ENCODE data around the gene ACOD1. TPM values are rescaled to one million over a fixed set of nuclear protein-coding genes. Genes with fewer than 3 reads are reported as not detected.

ACOD1 gene
- total RNA-seq, 4 donors from 2014 or later = not detected

DNA sequence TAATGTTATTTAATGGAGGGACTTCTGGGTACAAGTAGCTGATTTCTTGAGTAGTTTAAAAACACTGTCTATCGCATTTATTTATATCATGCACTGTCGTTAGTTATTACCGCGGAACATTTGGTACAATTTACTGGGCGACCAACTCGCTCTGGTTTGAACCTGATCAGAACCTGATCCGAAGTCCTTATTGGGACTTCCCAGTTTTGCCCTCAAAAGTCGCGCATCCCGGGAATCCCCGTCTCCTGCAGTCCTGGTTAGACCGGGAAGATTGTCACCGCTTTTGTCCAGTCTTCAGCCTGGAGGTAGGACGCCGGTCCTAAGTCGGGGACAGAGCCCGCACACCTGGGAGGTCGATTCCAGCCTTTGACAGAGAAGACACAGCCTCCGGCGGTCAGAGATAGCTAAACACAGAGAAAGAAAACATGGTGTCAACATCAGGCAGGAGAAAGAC, 44.3 kb downstream of the ACOD1 start:
- DNase-seq (ENCODE audit: low spot score in 2 of 2) = peak; percentile 30 to 90
- WGBS, 2 donors = 1% methylated on average over 20 of the region's 20 CpGs

DNA sequence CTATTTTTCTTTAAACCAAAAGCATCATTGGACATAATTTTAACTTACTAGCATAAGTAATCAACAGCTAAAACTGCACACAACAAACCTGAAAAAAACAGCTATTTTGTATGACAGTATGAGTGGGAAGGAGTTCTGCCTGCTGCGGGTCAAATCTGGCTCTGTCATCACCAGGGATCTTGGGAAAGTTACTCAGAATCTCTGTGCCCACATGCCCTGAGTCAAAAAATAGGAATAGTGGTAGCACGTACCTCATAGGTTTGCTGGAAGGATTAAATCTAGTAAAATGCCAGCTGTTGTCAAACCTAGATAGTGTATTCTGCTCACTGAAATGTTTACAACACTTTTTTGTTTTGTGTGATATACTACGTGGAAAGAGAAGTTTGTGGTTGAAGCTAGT, 44.7 kb downstream of the ACOD1 start:
- 15 to 22% methylated on average over 3 of the region's 3 CpGs for WGBS, 2 donors
- intact Hi-C loops (cut with DNase I; ENCODE audit: low total_unique reads) = no loop called here
- no peak for DNase-seq (ENCODE audit: low spot score in 2 of 2)
- TF ChIP-seq POLR2A (IDR thresholded peaks at IDR 0.05) = no peak
- TF ChIP-seq, protein P1, sequence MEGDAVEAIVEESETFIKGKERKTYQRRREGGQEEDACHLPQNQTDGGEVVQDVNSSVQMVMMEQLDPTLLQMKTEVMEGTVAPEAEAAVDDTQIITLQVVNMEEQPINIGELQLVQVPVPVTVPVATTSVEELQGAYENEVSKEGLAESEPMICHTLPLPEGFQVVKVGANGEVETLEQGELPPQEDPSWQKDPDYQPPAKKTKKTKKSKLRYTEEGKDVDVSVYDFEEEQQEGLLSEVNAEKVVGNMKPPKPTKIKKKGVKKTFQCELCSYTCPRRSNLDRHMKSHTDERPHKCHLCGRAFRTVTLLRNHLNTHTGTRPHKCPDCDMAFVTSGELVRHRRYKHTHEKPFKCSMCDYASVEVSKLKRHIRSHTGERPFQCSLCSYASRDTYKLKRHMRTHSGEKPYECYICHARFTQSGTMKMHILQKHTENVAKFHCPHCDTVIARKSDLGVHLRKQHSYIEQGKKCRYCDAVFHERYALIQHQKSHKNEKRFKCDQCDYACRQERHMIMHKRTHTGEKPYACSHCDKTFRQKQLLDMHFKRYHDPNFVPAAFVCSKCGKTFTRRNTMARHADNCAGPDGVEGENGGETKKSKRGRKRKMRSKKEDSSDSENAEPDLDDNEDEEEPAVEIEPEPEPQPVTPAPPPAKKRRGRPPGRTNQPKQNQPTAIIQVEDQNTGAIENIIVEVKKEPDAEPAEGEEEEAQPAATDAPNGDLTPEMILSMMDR (IDR thresholded peaks at IDR 0.05) = no peak
- peak overlapping the region; percentile 75 for H3K4me3 ChIP-seq (ENCODE audit: low read depth, poor library complexity, severe bottlenecking)

More for the DNA sequence above, 44.3 kb downstream of the ACOD1 start:
- peak overlapping the region; percentile 75 for H3K4me3 ChIP-seq (ENCODE audit: low read depth, poor library complexity, severe bottlenecking)
- TF ChIP-seq, protein P1 (IDR thresholded peaks at IDR 0.05) = no peak
- intact Hi-C loops (cut with DNase I; ENCODE audit: low total_unique reads) = no loop called here

DNA sequence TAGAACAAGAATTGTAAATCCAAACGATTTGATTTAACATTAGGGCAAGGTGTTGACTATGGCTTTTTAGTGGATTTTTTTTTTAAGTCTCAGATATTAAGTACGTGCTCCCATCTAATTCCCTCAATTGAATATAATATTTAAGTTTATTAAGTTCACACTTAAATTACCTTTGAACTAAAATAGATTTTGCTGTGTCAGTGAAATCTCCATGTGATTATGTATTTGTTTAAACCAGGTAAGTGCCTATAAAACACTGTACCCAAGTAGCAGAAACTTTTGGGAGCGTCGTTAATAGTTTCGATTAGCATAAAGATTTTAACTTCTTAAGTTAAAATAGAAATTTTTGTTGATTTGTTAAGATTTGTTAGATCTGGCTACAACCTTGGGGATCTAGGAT, 45.2 kb downstream of the ACOD1 start:
- intact Hi-C loops (cut with DNase I; ENCODE audit: low total_unique reads) = no loop called here
- TF ChIP-seq, protein P1 (IDR thresholded peaks at IDR 0.05) = no peak
- TF ChIP-seq POLR2A (IDR thresholded peaks at IDR 0.05) = no peak
- no peak for DNase-seq (ENCODE audit: low spot score in 2 of 2)
- WGBS, 2 donors = 72 to 79% methylated on average over 5 of the region's 5 CpGs
- H3K4me3 ChIP-seq (ENCODE audit: low read depth, poor library complexity, severe bottlenecking) = no peak overlapping the region

DNA sequence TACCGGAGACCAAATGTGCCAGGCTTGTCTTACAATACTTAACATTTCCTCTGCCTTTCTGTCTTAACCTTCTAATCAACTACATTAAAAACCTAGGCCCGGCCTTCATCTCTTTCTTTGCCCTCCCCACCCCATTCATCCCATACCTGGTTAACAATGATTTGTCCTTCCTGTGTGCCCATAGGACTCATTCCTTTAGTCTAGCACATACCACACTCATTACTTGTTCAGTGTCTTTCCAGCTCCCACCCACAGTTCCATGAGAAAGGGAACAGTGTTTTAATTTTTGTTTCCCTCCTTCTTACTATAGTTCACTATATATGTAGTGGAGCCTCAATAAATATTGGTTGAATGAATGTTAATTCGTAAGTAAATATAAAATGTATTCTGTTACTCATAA, 46.0 kb downstream of the ACOD1 start:
- TF ChIP-seq POLR2A (IDR thresholded peaks at IDR 0.05) = no peak
- TF ChIP-seq, protein P1 (IDR thresholded peaks at IDR 0.05) = no peak
- no peak overlapping the region for H3K4me3 ChIP-seq (ENCODE audit: low read depth, poor library complexity, severe bottlenecking)
- no peak for DNase-seq (ENCODE audit: low spot score in 2 of 2)
- intact Hi-C loops (cut with DNase I; ENCODE audit: low total_unique reads) = no loop called here
- WGBS, 2 donors = 93 to 97% methylated on average over 3 of the region's 3 CpGs

DNA sequence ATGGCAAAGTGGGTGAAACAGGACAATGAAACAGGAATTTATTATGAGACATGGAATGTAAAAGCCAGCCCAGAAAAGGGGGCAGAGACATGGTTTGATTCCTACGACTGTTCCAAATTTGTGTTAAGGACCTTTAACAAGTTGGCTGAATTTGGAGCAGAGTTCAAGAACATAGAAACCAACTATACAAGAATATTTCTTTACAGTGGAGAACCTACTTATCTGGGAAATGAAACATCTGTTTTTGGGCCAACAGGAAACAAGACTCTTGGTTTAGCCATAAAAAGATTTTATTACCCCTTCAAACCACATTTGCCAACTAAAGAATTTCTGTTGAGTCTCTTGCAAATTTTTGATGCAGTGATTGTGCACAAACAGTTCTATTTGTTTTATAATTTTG, 52.2 kb downstream of the ACOD1 start:
- DNase-seq (ENCODE audit: low spot score in 2 of 2) = no peak
- no peak overlapping the region for H3K4me3 ChIP-seq (ENCODE audit: low read depth, poor library complexity, severe bottlenecking)
- intact Hi-C loops (cut with DNase I; ENCODE audit: low total_unique reads) = no loop called here
- 50 to 68% methylated on average over 1 of the region's 1 CpG for WGBS, 2 donors
- no peak for TF ChIP-seq POLR2A (IDR thresholded peaks at IDR 0.05)
- TF ChIP-seq, protein P1 (IDR thresholded peaks at IDR 0.05) = no peak

DNA sequence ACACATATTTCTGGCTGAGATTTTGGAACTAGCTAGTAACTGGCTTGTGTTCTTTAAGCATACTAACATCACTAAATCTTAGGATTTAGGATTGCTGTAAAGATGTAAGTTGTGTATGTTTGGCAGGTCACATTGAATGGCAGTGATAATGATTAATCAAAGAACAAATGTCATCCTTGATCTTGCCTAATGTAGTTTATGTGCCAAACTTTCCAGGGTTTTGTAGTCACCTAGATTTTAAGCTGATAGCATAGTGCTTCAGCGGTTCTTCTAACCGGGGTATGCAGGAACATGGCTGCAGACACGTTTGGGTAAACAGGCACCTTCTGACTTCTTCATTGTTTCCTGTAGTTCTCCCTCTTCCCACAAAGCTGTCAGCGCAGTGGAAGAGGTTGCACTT, 53.2 kb downstream of the ACOD1 start:
- no peak for TF ChIP-seq POLR2A (IDR thresholded peaks at IDR 0.05)
- TF ChIP-seq, protein P1 (IDR thresholded peaks at IDR 0.05) = no peak
- WGBS, 2 donors = 56 to 63% methylated on average over 4 of the region's 4 CpGs
- no peak for DNase-seq (ENCODE audit: low spot score in 2 of 2)
- H3K4me3 ChIP-seq (ENCODE audit: low read depth, poor library complexity, severe bottlenecking) = no peak overlapping the region
- intact Hi-C loops (cut with DNase I; ENCODE audit: low total_unique reads) = no loop called here
